ENCODE data around the gene CD58.

CD58 gene

DNA sequence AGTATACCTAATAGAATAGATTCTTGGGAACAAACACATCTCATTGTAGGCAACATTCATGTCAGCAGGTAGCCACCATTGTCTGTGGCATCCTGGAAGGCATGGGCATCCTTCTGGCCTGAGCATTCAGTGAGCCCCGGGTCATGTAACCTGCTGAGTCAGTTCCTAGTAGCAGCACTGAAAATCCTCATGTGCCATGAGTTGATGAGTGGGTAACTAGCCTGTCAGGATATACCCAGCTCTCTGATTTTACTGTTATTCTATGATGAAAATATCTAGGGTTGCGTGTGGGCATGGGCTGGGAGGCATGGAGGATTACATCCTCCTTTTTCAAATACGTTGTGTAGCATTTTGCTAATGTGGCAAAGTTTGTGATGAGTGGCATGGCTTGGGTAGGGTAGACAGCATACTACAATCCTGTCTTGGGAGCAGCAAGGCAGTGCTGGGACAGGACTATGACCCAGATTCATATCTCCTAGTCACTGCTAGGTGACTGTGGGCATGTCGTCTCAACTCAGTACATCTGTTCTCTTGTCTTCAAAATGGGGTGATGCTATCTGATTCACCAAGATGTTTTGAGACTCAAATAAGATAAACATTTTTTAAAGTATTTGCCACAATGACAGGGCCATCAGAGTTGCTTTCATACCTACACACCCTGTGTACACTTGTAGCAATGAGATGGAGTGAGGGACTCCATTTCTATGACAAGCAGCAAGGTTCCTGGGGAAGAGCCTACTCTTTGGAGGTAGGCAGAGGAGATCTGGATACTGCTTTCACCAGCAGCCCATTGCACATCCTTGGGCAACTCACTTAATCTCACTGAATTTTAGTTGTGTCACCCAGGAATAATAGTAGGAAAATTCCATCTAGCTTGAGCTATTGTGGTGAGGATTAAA lies 62.5 kb downstream of the CD58 start:
- no peak for DNase-seq

DNA sequence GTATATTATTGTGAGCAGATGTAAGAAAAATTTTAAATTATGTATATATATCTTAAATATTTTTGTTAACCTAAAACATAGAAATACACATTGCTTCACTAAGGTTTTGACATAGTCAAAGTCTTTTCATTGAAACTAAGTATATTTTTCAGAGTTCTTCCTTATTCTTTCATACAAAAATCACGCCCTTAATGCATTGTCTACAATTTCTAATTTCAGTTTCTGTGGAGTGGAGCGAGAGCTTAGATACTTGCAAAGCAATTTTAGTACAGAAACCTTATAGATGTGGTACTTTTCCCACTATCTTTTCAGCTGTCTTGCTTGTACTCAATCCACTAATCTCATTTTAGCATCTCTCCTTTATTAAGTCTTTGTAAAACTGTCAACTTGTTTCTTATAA lies 63.2 kb downstream of the CD58 start:
- no peak for DNase-seq

DNA sequence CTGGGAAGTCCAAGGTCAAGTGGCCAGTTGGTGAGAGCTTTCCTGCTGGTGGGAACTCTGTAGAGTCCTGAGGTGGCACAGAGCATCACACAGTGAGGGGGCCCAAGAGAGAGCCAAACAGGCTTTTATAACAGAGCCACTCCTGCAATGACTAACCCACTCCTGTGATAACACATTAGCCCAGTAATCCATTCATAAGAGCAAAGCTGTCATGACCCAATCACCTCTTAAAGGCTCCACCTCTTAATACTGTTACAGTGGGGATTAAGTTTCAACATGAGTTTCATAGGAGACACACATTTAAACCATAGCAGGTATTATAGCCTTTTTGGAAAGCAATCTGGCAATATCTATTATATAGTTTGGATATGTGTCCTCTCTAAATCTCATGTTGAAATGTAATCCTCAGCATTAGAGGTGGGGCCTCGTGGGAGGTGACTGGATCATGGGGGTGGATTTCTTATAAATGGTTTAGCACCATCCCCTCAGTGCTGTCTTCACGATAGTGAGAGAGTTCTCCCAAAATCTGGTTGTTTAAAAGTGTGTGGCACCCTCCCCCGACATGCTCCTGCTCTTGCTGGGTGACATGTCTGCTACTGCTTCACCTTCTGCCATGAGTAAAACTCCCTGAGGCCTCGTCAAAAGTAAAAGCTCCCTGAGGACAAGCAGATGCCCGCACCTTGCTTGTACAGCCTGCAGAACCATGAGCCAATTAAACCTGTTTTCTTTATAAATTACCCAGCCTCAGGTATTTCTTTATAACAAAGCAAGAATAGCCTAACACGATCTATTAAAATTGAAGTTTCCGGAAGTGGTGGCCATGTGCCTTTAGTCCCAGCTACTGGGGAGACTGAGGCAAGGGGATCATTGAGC lies 64.5 kb downstream of the CD58 start:
- no peak for DNase-seq

DNA sequence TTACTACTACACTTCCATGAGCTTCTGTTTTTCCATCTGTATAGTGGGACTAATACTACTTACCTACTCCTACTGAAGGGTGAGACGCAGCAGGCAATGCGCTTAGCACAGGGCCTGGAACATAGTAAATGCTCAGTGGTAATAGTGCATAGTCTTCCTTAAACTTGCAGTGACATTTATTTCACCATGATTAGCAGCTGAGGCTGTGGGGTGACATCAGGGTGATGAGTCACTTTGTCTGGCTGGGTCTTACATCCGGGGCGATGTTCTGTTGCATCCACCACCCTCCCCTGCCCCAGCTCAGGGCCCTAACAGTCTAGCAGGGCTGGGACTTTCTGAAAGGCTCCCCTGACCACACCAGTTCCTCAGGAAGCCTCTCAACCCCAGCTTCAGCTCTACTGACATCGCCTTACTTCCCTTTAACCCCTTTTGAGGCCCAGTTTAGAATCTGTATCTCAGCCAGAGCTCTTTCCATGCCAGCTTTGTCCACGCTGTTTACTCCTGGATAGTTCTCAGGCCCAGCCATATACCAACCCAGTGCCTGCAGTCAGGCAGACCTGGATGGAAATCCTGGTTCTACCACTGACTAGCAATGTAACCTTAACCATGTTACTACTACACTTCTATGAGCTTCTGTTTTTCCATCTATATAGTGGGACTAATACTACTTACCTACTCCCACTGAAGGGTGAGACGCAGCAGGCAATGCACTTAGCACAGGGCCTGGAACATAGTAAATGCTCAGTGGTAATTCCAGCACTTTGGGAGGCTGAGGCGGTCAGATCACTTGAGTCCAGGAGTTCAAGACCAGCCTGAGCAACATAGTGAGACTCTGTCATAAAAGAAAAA lies 66.3 kb downstream of the CD58 start:
- peak; percentile 75 for DNase-seq

DNA sequence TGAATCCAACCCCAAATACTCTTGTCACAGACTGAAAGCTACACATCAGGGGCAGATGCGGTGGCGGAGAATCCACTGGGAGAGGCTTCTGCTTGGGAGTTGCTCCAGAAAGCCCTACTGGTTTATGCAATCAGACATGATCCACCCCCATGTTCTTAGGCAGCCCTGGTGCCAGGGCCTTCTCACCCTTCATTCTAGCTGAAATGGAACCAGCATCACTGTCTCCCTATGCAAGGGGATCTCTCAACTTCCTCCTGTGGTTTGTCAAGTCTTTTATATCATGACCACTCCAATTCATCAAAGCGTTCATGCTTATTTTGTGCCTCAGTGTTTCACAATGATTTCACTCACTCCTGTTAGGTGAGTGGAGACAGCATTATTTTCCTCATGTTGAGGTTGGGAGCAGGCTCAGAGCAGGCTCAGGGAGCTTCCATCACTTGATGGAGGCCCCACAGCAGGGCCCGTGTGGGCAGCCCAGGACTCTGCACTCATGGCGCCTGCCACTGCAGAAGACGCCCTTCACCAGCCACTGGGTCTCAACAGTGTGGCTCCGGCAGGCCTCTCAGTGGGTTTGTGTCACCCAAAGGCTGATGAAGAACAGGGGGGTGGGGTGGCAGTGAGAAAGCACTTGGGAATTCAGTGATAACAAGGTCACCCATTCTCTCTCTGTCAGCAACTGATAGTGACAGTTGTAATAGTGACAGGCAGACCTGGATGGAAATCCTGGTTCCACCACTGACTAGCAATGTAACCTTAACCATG lies 67.1 kb downstream of the CD58 start:
- DNase-seq: peak; percentile 13

DNA sequence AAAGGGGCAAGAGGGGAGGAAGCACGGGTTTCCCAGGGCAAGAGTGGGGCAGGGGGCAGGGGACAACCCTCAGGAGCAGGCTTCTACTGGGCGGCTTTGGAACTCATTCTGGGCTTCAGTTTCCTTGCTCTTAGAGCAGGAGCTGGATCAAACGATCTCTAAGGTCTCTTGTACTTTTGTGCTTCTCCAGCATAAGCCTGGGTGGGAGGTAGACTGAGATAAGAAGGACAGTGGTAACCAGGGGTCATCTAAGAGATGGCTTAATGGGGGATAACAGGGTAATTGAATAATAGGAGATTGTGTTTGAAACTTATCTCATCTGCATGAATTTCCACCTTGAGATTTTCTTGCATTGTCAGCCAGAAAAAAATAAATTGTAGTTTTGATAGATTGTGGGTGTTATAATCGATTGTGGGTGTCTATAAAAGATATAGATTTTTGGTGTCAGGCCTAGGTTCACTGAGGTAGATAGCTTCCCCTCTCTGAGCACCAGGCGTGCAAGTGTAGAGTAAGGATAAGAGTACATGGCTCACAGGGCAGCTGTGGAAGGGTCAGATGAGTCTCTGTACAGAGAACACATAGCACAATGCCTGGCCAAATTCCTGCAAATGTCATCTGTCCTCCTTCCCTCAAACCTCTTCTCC lies 68.0 kb downstream of the CD58 start:
- DNase-seq: no peak

DNA sequence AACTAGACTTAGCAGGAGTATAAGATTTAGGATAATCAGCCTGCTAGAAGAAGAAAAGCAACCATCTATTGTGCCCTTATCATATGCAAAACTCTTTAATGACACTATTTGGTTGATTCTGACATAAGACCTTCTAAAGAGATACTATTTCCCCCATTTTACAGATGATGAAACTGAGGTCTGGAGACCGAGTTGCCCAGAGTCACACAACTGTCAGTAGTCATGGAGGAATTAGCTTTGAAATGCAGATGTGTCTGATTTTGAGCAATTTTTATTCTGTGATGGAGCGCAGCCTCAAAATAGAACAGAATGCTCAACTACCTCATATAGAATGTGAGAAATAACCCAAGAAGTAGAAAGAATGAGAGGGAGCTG lies 69.0 kb downstream of the CD58 start:
- DNase-seq: no peak

DNA sequence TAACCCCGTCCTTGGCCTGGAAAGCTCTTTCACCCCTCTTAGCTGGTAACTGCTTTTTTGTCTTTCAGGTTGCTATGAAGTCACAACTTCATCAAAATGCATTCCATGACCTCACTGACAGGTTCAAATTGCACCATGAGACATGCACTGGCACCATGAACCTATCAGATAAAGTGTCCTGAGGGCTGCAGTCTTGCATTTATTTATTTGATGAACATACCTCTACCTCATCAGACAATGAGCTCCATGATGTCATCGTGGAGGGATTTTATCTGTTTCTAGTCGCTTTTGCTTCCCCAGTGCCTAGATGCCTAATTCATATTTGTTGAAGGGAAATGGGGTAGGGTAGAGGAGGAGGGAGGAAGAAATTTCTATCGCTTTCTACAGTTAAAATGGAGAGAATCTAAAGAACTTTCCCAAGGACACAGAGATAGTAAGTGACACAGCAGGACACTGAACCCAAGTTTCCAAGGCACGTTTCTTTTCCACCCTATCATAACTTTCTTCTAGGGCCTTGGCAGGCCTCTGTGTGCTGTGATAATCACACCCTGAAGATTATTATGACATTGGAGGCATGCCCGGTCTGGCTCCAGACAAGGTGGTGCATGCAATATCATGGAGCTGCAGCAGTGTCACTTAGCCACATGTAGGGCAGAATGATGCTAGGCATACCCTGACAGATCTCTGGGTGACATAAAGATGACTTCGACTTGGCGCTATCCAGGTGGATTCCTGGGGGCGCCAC lies 69.5 kb downstream of the CD58 start:
- no peak for DNase-seq

DNA sequence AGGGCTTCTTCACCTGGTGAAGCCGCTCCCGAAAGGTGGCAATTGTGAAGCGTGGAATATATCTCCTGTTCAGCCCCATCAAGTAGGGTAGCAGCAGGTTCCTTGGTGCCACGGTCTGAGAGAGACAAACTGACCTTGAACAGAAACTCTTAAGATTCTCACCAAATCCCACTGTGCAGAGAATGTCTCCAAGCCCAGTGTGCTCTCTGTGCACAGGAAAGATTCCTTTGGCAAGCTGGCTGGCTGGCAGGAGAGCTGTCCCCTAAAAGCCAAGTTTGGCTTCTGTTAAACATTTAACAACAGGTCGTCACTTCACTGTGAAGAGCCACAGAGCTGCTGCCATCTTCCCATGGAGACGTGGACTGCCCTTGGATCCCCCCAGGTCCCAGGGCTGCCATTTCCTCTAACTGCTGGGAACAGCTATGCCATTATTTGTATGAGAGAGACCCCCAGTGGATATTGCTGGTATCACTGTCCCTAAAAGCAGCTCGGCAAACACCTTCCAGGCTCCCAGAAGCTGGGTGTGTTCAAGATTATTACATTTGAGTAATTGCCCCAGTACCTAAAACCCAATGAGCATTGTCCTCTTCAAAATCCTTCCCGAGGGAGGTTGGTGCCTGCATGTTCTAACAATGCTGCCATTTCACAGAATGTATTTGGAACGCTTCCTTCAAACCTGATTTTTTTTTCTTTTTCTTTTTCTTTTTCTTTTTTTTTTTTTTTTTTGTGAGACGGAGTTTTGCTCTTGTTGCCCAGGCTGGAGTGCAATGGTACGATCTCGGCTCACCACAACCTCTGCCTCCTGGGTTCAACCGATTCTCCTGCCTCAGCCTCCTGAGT lies 71.8 kb downstream of the CD58 start:
- peak; percentile 22 for DNase-seq

DNA sequence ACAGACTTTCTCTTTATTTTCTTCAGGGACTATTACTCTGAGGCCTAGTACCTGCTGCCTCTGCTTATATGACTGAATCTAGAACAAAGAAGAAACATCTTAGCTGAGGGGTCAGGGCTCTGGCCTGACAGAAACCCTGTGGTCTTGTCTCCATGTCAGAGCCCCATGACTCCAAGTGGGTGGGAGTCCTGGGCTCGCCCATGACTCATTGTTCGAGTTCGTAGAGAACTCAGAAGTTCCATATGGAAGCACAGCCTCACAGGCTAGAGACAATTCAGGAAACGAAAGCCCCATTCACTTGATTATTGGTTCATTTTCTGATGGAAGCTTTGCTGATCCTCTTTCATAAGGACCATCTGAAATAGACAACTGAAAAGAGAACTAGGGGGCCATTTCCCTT lies 73.2 kb downstream of the CD58 start:
- DNase-seq: no peak

DNA sequence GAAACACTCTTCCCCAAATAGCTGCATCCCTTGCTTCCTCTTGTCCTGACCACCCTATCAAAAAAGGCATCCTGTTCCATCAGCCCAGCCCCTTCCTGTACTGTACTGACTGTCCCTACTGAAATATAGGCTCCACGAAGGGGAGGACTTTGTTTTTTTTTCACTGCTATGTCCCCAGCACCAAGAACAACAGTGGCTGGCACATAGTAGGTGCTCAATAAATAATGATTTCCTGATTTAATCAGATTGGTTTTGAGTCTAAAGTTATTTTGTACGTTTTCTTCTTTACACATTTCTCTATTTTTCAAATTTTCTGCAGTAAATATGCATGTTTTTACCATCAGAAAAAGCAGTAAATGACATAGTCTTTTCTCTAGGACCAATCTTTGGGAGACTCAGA lies 73.9 kb downstream of the CD58 start:
- DNase-seq: no peak

DNA sequence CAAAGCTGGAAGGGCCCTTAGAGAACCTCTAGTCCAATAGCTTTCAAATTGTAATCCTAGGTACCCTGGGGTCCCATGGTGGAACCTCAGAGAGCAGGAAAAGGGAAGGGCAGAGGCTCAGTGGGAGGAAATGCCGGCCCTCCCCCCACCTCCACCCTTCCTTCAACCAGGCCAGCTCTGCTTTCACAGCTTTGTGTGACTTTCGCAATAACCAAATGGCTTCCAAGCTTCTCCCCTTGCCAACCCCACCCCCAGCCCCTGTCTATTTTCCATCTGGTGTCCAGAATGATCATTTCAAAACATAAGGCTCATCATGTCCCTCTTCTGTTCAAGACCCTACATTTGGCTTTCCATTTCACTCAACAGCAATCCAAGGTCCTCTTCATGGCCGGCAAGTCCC lies 74.4 kb downstream of the CD58 start:
- no peak for DNase-seq

DNA sequence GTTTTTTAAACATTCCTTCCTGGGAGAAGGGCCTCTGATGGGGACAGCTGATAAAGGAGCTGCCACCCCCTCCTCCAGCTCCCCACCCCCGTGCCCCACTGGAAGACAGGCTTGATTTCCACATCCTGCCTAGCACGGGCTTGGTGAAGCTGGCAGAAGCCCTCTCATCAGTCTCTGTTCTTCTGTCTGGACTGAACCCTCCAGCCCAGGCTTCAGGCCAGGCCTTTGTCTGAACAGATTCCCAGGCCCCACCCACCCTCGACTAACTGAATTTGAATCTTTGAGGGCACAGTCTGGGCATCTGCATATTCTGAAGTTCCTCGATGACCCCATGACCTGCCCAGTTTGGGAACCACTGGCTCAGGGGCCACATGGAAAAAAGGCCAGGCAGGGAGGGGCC lies 75.3 kb downstream of the CD58 start:
- DNase-seq: no peak

DNA sequence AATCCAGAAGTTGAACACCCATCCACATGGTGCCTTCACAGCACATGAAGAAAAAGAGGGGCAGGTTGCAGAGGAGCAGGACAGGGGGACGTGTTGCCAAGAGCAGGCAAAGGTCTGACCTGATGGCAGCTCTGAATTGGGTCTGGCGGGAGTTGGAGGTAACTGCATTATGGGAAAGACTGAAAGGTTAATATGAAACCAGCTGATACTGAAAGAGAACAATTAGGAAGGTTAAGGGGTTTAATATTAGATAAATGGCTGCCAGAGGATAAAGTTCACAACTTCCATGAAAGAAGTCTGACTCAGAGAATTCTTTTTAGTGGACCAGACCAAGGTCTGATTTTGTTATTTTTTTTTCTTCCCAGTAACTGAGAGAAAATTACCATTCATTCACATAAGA lies 76.1 kb downstream of the CD58 start:
- DNase-seq: no peak

DNA sequence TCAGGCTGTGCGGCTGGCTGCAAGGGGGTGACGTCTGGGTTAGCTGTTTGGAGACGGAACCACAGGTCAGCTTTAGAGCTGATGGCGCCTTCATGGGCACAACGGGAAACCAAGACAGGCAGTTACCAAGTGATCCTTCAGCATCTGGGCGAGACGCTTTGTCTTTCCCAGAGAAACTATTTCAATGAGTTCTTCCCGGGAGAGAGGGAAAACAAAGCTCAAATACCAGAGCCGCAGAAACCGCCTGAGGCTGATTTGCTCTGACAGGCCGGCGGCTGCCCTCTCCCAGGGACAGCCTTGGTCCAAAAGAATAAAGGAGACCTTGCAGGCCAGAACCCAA lies 76.5 kb downstream of the CD58 start:
- no peak for DNase-seq

DNA sequence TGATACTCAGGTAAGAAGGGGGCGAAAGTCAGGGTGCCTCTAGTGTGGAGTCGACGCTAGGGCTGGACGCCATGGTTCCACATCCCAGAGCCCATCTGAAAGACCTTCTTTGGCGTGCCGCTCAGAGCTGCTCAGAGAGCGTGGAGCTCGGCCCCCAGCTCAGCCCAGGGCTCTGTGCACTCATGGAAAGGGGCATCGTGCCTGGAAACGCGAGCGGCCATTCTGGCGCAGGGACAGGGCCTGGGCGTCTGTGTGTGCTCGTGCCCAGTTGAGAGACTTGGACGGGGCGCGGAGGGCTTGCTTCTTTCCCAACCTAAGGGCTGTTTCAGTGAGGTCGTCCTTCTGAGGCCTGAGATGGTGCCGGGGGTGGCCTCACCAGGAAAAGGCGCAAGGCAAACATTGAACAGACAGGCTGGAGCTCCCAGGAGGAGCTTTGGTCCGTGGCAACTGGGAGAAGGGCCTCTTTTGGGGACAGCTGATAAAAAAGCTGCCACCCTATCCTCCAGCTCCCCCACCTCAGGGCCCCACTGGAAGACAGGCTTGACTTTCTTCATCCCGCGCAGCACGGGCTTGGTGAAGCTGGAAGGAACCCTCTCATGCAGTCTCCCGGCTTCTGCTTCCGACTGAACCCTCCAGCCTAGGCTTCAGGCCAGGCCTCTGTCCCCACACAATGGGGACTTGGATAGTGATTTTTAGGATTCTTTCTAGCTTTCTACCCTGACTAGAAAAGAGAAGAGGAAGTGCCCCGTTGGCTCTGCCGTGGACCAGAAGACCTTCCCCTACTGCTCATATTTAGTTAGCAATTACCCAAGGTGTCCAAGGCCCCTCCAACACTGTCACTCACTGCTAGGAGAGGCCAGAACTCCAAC lies 77.1 kb downstream of the CD58 start:
- no peak for DNase-seq

DNA sequence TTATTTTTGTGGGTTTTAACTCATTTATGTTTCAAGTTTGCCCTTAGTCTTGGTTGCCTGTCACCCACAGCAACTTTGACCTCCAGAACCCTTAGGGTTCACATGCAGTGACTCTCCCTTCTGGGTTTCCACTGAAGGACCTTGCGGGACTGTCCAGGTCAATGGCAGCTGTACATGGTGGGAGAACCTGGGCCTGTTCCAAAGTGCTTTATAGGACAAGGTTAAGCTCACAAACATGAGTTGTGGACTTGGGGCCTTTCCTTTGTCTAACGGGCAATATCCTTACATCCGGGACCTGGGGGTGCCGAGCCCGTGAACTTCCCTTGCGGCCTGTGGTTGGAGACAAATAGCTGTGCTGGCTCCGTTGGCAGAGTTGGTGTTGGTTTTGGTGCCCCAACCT lies 77.8 kb downstream of the CD58 start:
- DNase-seq: no peak

DNA sequence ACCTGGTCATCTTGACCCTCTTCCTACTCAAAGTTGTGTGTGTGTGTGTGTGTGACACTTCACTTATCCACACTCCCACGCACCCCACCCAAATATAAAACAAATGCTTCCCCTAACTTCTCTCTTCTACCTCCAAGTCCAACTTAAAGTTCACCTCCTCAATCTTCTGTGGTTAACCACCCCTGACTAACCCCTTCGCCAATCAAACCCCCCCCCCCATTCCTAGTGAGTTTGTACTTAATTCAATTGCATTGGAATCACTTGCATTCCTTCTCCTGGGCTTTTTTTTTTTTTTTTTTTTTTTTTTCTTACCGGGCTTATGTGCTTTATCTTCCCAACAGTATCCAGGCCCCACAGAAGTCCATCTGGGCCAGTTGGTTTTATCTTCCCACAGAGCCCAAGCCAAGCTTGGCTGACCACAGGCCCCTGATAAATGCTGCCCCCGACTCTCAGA lies 78.4 kb downstream of the CD58 start:
- no peak for DNase-seq

Measured in T-helper 9 cell (primary cell).